DND-41 (cell line): Measurements from ENCODE around the gene OR2B6.
"Not testable (repeated sequence)": the region's sequence is repeated elsewhere in the genome, so short reads cannot be mapped to it uniquely, and the experiment has no call there.

Experiments
- ATAC-seq: fragments of 200-7000 bp; cut with Tn5 transposase; 3 replicates; pipeline ENCODE4 v1.9.1; 2021; ENCODE audit warnings: low read depth; ENCODE audit not compliant: insufficient read depth
- DNase-seq: peaks from one replicate; pipeline ENCODE4 v3.0.0-alpha.2; 2020
- H2AFZ ChIP-seq: 2 replicates; pipeline ENCODE4 v1.6.0; 2012; ENCODE audit warnings: low read depth, low read length
- H3K27ac ChIP-seq: 2 replicates; pipeline ENCODE4 v1.5.1; 2012; ENCODE audit warnings: low read length, inconsistent platforms
- H3K27me3 ChIP-seq: fragments of 200-600 bp; sonication (generic); 2 replicates; pipeline ENCODE4 v1.6.0; 2012; ENCODE audit warnings: low read length, mild to moderate bottlenecking, inconsistent platforms; ENCODE audit not compliant: insufficient read depth, poor library complexity
- H3K36me3 ChIP-seq: 2 replicates; pipeline ENCODE4 v1.5.1; 2012; ENCODE audit warnings: low read length, inconsistent platforms; ENCODE audit not compliant: insufficient read depth
- H3K4me1 ChIP-seq: 2 replicates; pipeline ENCODE4 v1.5.1; 2012; ENCODE audit warnings: mild to moderate bottlenecking, low read length; ENCODE audit not compliant: insufficient read depth
- H3K4me2 ChIP-seq: 2 replicates; pipeline ENCODE4 v1.6.0; 2012; ENCODE audit warnings: mild to moderate bottlenecking, moderate library complexity, low read length, inconsistent platforms; ENCODE audit not compliant: insufficient read depth
- H3K4me3 ChIP-seq, 2 experiments: fragments of 200-600 bp in 1 of 2; shearing (Covaris generic) in 1 of 2; 2 replicates each; pipeline ENCODE4 v1.5.1; 2012 to 2016; ENCODE audit warnings: inconsistent platforms in 2 of 2, low read length in 2 of 2, mild to moderate bottlenecking in 2 of 2, low read depth in 1 of 2, moderate library complexity in 1 of 2
- H3K79me2 ChIP-seq: 2 replicates; pipeline ENCODE4 v1.6.0; 2012; ENCODE audit warnings: low read length, inconsistent platforms; ENCODE audit not compliant: insufficient read depth
- H3K9ac ChIP-seq: 2 replicates; pipeline ENCODE4 v1.6.0; 2012; ENCODE audit warnings: low read depth, mild to moderate bottlenecking, inconsistent platforms, low read length, moderate library complexity
- H3K9me3 ChIP-seq: 2 replicates; pipeline ENCODE4 v1.5.1; 2012; ENCODE audit warnings: low read length, moderate library complexity, mild to moderate bottlenecking, inconsistent platforms; ENCODE audit not compliant: insufficient read depth, severe bottlenecking
- H4K20me1 ChIP-seq: 2 replicates; pipeline ENCODE4 v1.6.0; 2012; ENCODE audit warnings: low read length; ENCODE audit not compliant: insufficient read depth
- EZH2 ChIP-seq: IDR thresholded peaks from 3 replicates; pipeline ENCODE4 v1.6.1; 2012; ENCODE audit warnings: borderline replicate concordance, low read depth, mild to moderate bottlenecking, moderate library complexity, low read length, inconsistent platforms; ENCODE audit not compliant: severe bottlenecking
- TF ChIP-seq, protein P1 (sequence below): IDR thresholded peaks from 2 replicates; pipeline ENCODE4 v1.5.1; 2012; ENCODE audit warnings: borderline replicate concordance, low read length, moderate library complexity, mild to moderate bottlenecking; ENCODE audit not compliant: poor library complexity, severe bottlenecking; ENCODE audit errors: extremely low read depth

Gene OR2B6

DNA sequence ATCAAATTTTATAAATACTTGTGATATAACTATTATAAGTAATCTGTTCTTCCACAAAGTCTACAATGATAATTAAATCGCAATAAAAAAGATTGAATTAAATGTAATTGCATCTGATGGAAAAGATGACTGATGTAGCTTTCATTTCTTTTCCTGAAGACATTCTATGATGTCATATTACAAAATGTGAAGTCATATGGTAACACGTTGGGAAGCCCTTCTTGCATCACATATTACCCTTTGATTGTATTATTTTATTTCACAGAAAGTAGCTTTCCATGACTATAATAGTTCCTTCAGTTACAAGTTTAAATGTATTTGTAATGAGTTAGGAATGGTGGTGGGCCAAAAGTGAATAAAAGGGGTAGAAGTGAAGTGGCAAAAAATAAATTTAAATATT lies 25.8 kb upstream of the OR2B6 start:
- no peak for TF ChIP-seq EZH2
- TF ChIP-seq, protein P1, sequence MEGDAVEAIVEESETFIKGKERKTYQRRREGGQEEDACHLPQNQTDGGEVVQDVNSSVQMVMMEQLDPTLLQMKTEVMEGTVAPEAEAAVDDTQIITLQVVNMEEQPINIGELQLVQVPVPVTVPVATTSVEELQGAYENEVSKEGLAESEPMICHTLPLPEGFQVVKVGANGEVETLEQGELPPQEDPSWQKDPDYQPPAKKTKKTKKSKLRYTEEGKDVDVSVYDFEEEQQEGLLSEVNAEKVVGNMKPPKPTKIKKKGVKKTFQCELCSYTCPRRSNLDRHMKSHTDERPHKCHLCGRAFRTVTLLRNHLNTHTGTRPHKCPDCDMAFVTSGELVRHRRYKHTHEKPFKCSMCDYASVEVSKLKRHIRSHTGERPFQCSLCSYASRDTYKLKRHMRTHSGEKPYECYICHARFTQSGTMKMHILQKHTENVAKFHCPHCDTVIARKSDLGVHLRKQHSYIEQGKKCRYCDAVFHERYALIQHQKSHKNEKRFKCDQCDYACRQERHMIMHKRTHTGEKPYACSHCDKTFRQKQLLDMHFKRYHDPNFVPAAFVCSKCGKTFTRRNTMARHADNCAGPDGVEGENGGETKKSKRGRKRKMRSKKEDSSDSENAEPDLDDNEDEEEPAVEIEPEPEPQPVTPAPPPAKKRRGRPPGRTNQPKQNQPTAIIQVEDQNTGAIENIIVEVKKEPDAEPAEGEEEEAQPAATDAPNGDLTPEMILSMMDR = no peak
- Histone ChIP-seq H3K4me3 (no peak overlapping the region), H3K27me3 (no peaks in the 10 kb centered on the region), H3K27ac (no peak overlapping the region), H3K9me3 (no peaks in the 10 kb centered on the region), H3K4me2 (no peak overlapping the region), H3K9ac (no peak overlapping the region), H3K36me3 (no peaks in the 10 kb centered on the region), H4K20me1 (no peaks in the 10 kb centered on the region), H3K79me2 (no peaks in the 10 kb centered on the region), H2AFZ (no peak overlapping the region), H3K4me1 (no peaks in the 10 kb centered on the region)
- no peak for ATAC-seq
- DNase-seq = no peak

- H3K4me2 ChIP-seq = no peak overlapping the region
- ATAC-seq (no peak), DNase-seq (no peak)
- H4K20me1 ChIP-seq = no peaks in the 10 kb centered on the region
- TF ChIP-seq, protein P1 = no peak
- TF ChIP-seq EZH2 = no peak
- no peak overlapping the region for H3K9ac ChIP-seq
- H3K4me1 ChIP-seq = no peaks in the 10 kb centered on the region
- H3K9me3 ChIP-seq = no peaks in the 10 kb centered on the region
- H3K27ac ChIP-seq = no peak overlapping the region
- H3K79me2 ChIP-seq = no peaks in the 10 kb centered on the region
- H3K4me3 ChIP-seq = no peak overlapping the region
- H3K27me3 ChIP-seq = peaks cover 4% of the 10 kb centered on the region
- no peak overlapping the region for H2AFZ ChIP-seq
- no peaks in the 10 kb centered on the region for H3K36me3 ChIP-seq
Measured at GRCh38 chr6:27940766-27941165, 16.3 kb upstream of the OR2B6 start.

DNA sequence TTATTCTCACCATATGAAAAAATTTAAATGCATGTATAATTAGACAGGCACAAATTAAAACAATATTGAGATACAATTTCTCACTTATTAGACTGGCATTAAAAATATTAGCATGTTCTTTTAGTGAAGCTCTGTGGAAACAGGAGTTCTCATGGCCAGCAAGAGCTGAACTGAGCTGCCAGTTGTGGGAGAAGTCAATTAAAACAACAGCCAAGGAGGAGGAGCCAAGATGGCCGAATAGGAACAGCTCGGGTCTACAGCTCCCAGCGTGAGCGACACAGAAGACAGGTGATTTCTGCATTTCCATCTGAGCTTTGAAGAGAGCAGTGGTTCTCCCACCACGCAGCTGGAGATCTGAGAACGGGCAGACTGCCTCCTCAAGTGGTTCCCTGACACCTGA lies 14.0 kb upstream of the OR2B6 start:
- H3K4me2 ChIP-seq, H3K4me1 ChIP-seq, H3K27ac ChIP-seq, DNase-seq, H3K27me3 ChIP-seq, H3K79me2 ChIP-seq, ATAC-seq, H3K36me3 ChIP-seq, H2AFZ ChIP-seq, H3K9me3 ChIP-seq, H4K20me1 ChIP-seq, H3K4me3 ChIP-seq, H3K9ac ChIP-seq: not testable (repeated sequence)

GRCh38 chr6:27948237-27948636 lies 8.8 kb upstream of the OR2B6 start:
- DNase-seq = no peak
- H3K36me3 ChIP-seq = no peaks in the 10 kb centered on the region
- no peaks in the 10 kb centered on the region for H3K4me1 ChIP-seq
- H2AFZ ChIP-seq = no peak overlapping the region
- no peak overlapping the region for H3K27ac ChIP-seq
- H3K27me3 ChIP-seq = peaks cover 5% of the 10 kb centered on the region
- H3K4me3 ChIP-seq = no peak overlapping the region
- H3K79me2 ChIP-seq = no peaks in the 10 kb centered on the region
- TF ChIP-seq, protein P1 = no peak
- TF ChIP-seq EZH2 = no peak
- no peak overlapping the region for H3K9ac ChIP-seq
- ATAC-seq = no peak
- no peaks in the 10 kb centered on the region for H4K20me1 ChIP-seq
- no peaks in the 10 kb centered on the region for H3K9me3 ChIP-seq
- no peak overlapping the region for H3K4me2 ChIP-seq
